Cortex of kidney (tissue), 1 donor: ENCODE results near the gene EVA1C.
"Not testable (repeated sequence)": the region's sequence is repeated elsewhere in the genome, so short reads cannot be mapped to it uniquely, and the experiment has no call there.

ENCODE experiments used
- DNase-seq: peaks from one replicate; lab custom pipeline; 2025; lab: John Stamatoyannopoulos, UW

The EVA1C gene

DNA sequence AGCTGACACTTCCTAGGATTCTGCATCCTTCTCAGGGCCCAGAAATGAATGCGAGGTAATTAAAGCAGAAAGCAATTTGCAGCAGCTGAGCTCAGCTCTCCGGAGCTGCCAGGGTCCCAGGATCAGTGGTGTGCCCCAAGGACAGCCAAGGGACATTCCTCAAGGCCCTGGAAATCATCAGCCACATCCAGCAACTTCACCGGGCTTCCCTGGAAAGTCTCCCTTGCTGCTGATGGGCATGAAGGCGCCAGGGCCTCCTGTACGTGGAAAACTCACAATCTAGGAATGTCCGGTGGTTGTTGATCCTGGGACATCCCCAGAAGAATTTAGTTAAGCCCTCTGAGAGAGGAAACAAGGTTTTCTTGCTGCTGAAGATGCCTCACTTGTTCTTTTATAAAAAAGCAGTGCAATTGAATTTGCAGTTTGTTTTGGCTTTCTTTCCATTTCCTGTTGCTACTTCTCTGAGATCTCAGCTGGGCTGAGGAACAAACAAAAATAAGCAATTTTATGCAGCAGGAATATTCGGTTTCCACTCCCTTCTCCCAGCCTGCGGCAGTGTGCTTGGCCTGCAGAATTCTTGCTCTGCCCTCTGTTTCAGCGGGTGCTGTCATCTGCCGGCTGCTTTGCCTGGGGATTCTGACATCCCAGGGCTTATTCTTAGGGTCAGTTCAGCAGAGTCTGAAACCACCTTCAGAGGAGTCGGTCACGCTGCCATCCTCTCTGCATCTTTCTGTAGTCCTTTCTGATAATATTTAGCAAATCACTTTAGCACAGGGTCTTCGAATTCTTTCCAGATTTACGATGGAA, 86.9 kb downstream of the EVA1C start:
- DNase-seq = no peak

DNA sequence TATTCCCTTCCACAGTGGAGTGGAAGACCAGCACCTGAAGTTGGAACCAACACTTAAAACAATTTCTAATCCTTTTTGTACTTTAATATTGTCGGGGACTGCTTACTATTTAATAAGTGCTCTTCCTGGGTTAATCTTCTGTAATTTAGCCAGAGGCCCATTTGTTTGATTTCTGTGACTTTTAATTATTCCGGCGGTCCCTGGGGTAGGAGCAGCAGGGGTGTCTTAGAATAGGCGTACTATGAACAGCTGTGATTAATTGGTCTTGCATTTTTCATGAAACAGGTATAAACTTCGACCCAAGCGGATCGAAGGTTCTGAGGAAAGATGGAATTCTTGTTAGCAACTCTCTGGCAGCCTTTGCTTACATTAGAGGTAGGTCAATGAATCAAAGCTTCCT, 91.1 kb downstream of the EVA1C start:
- DNase-seq = not testable (repeated sequence)

DNA sequence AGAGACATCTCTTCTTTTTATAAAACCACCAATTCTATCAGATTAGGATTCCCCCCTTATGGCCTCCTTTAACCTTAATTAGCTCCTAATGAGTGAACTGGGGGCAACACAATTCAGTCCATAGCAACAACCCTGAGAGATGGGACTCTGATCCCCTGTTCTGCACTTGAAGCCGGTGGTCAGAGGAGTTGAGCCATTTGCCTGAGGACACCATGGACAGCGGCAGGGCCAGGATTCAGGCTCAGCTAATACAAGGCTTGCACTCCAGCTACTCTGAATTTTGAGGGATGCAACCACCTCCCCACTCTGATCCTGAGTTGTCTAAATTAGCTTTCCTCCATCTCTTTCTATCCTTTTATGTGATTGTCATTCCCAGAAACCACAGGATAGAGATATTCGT, 93.3 kb downstream of the EVA1C start:
- not testable (repeated sequence) for DNase-seq

DNA sequence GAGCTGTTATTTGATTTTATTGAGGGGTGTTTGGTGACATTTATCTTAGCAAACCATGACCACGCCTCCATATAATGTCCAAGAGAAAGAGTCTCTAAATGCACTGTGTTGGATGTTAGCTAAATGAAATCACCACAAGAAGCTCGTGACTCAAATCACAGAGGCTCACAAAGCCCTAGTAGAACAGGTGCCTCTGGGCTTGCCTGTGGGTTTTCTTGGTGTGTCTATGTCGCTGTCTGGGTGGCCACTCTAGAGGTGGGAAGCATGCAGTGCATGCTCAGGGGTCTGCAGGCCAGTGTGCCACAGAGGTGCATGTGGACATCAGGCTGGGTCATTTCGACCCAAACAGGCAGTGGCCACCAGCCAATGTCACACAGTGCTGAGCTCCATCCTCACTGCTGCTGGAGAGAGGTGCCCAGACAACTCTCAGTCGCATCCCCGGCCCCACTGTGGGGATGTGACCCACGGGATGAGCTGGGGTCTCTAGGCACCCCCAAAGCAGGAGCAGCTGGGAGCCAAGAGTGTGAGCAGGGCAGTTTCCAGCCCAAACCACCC, 94.0 kb downstream of the EVA1C start:
- DNase-seq = not testable (repeated sequence)

DNA sequence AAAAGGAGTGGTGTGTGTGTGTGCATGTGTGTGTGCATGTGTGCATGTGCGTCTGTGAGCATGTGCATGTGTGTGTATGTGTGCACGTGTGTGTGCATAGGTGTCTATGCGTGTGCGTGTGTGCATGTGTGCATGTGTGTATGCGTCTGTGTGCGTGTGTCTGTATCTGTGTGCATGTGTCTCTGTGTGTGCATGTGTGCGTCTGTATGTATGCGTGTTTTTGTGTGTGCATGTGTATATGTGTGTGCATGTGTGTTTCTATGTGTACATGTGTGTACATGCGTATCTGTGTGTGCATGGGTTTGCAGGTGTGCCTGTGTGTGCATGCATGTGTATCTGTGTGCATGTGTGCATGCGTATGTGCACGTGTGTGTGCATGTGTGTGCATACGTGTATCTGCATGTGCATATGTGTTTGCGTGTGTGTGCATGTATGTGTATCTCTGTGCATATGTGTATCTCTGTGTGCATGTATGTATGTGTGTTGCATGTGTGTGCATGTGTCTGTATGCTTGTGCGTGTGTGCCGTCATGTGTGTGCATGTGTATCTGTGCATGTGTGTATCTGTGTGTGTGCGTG, 94.9 kb downstream of the EVA1C start:
- no peak for DNase-seq

DNA sequence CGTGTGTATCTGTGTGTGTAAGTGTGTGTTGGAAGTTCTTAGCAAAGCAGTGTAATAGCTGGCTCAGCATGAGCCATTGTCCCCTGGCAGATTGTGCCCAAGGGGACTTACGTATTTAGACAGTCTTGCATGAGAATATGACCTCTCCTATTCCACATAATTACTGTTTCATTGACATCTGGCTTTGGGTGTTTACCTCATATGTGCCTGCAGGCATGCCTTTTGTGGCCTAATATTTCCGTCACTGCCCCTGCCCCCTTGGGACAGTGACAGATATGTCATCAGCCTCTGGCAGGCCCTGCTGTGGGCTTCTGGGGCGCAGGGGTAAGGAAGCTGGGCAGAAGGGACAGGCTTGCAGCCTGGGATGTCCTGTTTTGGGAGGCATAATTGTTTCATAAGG, 95.5 kb downstream of the EVA1C start:
- not testable (repeated sequence) for DNase-seq

DNA sequence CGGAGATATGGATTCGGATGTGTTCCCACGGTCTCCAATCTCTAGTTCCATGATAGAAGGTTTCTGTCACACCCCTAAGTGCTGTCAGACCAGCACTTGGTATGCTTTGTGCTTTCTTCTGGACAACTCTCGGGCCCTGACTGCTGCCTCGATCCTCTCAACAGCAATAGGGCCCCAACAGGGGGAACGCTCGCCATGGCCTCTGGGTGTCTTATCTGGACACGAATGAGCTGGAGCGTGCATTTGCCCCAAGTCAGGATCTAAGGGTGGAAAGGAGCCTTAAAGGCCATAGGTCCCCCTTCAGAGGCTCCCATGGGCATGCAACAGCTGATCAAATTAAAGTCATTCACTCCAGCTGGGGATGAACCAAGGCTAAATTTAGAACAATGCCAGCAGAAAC, 96.1 kb downstream of the EVA1C start:
- no peak for DNase-seq

DNA sequence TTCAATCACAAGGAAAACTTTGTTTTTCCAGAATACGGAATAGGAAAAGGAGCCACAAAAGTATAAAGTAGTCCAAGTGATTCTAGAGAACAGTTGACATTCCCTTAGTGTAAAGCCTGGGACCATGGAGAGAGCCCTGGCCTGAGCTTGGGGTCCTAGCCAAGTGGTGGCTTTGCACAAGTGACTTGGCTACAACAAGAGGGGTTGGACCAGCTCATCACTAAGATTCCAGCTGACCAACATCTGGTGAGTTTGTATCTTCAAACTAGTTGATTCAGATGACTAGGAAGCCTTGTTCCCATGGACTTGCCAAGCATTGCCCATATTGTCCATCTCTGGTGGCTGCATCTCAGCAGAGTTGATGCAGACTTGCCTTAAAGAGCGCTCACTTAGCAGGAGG, 96.5 kb downstream of the EVA1C start:
- not testable (repeated sequence) for DNase-seq

DNA sequence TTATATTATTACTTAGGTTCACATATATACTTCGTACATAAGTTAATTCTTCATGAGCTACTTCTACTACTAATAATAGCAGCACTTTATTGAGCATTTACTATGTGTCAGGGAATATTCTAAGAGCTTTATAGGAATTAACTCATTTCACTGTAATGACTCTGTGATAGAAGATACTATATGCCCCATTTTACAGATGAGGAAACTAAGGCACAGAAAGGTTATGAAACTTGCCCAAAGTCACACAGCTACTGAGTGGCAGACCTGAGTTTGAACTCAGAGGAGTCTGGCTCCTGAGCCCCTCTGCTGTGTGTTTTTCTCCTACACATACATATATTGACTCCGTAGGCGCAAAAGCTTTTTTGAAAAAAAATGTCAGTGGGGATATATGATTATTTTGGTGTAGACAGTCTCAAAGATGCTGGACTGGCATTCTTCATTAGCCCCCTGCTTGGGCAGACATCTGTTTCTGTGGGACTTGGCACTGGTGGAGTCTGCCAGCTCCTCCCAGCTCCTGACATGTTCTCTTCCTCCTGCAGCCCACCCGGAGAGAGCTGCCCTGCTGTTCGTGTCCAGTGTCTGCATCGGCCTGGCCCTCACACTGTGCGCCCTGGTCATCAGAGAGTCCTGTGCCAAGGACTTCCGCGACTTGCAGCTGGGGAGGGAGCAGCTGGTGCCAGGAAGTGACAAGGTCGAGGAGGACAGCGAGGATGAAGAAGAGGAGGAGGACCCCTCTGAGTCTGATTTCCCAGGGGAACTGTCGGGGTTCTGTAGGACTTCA, 102.0 kb downstream of the EVA1C start:
- DNase-seq = no peak

DNA sequence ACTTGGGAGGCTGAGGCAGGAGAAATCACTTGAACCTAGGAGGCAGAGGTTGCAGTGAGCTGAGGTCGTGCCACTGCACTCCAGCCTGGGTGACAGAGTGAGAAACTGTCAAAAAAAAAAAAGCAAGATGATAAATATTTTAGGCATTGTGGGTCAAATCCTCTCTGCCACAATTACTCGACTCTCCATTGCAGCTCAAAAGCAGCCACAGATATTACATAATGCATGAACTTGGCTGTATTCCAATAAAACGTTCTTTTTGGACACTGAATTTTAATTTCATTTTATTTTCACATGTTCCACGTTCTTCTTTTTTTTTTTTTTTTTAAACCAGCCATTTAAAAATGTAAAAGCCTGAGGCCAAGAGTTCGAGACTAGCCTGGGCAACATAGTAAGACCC, 103.4 kb downstream of the EVA1C start:
- no peak for DNase-seq

DNA sequence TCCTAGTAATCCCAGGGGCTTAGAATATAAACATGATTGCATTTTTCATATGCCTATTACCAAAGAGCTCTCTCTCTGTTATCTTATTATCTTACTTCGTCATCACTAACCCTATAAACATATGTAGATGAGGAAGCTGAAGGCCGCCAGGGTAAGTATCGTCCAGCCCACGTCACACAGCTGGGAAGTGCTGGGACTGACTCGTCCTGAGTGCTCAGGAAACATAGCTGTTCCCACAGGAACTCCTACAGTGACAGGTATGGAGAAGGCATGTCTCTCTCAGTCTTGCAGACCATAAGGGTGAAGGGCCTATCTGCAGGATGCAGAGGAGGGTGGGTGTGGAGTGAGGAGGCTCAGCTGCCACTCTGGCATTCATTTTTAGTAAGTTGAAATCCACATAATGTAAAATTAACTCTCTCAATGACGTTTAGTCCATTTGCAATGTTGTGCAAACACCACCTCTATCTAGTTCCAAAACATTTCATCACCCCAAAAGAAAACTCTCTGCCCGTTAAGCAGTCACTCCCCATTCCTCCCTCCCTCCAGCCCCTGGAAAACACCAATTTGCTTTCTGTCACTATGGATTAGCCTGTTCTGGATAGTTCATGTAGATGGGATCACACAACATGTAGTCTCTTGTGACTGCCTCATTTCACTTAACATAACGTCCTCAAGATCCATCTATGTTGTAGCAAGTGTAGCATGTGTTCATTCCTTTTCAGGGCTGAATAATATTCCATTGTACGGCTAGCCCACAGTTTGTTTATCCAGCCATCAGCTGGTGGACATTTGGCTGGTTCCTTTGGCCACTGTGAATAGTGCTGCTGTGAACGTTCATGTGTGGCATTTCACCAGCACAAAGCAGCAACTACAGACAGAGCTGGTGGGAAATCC, 104.5 kb downstream of the EVA1C start:
- DNase-seq = no peak

DNA sequence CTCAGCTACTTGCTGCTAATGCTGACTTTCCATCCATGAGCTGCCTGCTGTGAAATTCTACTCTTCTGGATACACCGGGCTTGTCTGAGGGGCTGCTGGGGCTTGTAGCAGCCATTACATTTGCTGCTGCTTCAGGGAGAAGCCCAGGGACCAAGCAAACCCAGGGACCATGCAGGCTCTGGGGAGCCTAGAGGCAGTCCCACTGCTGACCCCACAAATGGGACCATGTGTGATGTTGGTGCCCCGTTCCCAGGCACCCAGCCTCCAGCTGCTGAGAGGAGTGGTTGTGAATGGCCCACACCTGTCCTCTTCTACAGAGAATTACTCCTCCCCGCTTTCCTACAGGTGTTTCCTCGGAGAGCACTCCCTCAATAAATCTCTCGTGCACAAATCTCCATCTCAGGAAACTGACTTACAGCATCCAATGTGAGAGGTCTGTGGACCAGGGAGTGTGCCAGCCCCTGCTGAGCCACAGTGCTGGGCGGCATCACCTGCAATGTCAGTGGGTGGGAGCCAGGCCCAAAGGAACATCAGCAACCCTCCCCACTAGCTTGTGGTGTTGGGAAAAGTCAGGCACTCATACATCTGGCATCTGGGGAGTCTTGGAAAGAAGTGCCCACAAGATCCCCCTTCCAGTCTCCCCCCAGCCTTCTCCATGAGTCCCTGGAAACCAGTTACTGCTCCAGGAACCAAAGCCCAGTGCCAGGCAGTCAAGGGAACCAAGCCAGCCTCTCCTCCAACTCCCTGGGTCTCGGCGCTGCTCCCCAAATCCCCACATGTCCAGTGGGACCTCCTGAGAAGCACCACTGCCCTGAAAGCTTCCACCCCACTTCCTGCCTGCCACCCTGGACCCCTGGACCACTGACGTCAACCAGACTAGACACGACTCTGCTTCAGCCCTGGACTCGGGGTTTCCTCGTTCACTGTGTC, 107.7 kb downstream of the EVA1C start:
- no peak for DNase-seq

DNA sequence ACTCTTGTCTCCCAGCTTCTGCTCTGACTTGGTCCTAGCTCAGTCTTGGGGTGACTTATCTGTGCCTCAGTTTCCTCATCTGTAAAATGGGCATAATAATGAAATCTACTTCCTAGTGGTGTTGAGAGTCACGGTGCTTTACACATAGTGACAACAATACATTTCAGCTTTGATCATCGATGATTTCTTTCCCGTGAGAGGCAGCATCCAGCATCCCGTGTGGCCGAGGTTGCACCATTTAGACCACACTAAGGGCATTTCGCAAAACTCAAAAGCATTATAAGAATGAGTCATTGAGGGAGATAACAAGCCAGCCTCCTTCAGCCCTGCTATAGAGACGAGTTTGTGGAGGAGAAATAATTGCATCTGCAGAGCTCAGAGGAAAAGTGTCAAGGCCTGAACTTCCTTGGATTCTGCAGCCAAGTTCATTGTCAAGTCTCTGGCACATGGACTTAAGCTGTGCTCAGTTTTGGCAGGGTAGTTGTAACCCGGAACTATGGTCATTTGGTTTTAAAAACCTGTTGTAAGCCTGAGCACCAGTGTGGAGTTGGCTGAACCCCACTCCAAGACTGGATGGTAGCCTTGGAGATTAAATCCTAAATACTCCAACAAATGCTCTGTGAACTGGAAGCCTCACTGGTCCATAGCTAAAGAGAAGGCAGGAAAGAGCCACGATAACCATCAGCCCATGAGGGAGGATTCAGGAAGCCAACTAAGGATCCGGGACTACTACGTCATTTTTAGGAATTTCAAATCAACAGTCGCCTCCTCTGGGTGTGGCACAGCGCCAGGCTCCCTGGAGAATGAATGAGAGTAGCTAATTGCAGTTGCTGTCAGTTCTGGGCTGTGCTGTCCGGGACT, 108.6 kb downstream of the EVA1C start:
- no peak for DNase-seq

DNA sequence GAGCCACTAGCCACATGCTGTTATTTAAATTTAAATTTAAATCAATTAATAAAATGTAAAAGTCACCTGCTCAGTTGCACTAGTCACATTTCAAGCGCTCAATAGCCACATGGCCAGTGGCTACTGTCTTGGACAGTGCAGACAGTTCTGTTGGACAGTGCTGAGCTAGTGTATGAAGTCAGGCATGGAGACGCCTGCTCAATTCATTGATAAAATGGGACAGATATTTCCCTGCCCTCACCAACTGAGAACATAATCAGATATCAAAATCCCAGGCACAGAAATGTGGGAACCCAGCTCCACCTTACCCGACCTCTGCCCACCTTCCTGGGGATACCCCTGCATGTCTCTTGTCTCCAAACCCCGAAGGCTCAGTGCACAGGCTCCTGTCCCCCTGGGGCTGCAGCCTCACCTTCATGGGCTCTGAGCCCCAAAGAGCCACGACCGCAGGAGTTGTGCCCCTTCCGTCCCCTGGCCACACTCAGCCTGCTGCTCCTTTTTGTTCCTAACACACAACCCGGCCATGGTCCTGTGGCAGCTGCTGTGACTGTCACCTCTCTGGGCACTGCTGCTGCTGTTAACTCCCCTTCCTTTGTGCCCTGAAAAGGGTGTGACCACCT, 109.3 kb downstream of the EVA1C start:
- no peak for DNase-seq

DNA sequence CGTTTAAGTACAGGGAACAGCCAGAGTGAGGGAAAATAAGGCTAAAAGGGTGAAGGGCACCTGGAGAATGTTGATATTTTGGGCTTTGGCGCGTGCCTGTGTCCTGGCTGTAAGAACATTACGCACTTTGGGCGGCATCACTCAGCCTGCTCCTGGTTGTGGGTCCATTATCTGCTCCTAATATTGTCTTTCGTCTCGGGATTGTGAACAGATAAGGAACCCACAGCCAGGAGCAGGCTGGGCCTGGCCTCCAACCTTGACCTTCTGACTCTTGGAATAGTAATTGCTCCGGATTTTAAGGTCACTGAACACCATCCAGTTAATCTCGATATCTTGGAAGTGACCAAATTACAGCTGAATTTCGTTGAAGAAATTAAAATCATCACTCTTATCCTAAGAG, 111.0 kb downstream of the EVA1C start:
- no peak for DNase-seq

DNA sequence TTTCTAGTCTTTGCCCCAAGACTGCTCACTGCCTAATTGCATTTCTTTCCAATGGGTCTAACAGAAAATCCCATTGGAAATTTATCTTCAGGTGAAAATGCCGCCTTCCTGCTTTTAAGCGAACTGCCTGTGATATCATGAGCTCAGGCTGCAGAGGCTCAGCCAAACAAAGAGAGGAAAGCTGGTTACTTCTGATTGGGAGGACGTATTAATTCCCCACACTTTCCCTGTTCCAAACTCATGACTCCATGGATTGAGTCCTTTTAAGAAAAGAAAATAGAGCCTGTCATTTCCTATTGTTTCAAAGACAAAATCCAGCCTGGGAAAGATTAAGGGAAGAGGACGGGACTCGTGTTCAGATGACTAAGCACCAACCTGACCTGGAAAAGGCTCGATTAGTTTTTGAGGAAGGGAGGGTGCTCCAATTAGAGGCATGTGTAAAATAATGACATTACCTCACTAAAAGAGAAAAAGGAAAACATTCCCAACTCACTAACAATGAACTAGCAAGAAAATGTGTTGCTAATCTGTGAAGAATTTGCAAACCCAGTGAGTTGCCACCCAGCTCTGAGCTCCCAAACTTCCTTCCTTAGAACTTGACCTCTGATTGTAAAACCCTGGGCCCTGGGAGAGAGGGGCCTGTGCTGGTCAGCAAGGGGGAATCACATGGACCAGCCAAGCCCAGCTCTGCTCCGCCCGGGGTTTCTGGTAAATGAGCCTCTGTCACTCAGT, 111.6 kb downstream of the EVA1C start:
- DNase-seq = no peak

DNA sequence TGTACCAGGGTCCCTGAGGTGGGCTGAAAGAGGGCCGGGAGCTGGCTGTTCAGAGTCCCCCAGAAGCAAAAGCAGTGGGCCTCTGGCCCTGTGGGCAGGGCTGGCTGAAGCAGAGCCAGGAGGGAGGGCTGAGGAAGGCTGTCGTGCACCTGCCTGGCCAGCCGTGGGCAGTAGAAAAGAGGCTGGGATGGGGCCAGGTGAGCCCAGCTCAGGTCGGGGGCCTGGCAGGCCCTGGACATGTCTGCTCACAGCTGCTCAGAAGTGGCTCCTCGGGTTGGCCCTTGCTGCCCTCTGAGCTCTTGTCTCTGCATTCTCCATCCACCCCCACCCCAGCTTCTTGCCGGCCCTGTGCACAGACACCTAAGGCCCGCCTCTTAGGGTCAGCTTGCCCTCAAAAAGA, 112.8 kb downstream of the EVA1C start:
- DNase-seq = no peak

DNA sequence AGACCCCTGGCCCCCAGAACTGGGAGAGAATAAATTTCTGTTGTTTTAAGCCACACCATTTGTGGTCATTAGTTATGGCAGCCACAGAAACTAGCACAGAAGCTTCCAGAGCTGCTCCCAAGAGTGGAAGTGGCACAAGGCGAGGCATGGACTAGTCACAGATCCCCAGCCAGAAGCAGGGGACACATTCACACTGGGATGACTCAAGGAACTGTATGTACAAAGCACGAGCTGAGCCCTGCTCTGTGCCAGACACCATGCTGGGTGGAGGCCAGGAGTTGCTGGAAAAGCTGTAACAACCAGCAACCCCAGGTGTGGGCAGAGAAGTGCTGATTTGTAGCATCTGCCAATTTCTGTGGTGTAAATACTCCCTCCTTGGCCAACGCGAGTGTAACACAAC, 117.2 kb downstream of the EVA1C start:
- no peak for DNase-seq
